NCI-H446 treated with DMSO at 0.1 percent for 48 hours (cell line): ENCODE measurements around the gene KRT36.

ENCODE experiments used
- DNase-seq: peaks from one replicate; lab custom pipeline; 2025; lab: John Stamatoyannopoulos, UW

The KRT36 gene

GRCh38 chr17:41489531-41489930 is at the start of gene KRT36:
Gene KRT36, minus strand, starts transcription at chr17:41489910. Its CDS starts 46 bp downstream, at chr17:41489864.
- DNase-seq = no peak

GRCh38 chr17:41539071-41539492 is 49.4 kb upstream of the KRT36 start:
- no peak for DNase-seq

GRCh38 chr17:41538565-41538991 is 48.9 kb upstream of the KRT36 start:
- no peak for DNase-seq

GRCh38 chr17:41537990-41538389 is 48.3 kb upstream of the KRT36 start:
- DNase-seq = no peak

- DNase-seq = no peak
Measured at GRCh38 chr17:41537614-41537954, 47.9 kb upstream of the KRT36 start.

- no peak for DNase-seq
Measured at GRCh38 chr17:41536741-41537613, 47.3 kb upstream of the KRT36 start.

- no peak for DNase-seq
Measured at GRCh38 chr17:41535764-41536481, 46.2 kb upstream of the KRT36 start.

- no peak for DNase-seq
Measured at GRCh38 chr17:41534899-41535546, 45.3 kb upstream of the KRT36 start.

GRCh38 chr17:41533613-41534012 is 43.9 kb upstream of the KRT36 start:
- no peak for DNase-seq

- no peak for DNase-seq
Measured at GRCh38 chr17:41532947-41533570, 43.3 kb upstream of the KRT36 start.

- DNase-seq = no peak
Measured at GRCh38 chr17:41531993-41532392, 42.3 kb upstream of the KRT36 start.

- DNase-seq = no peak
Measured at GRCh38 chr17:41530062-41531048, 40.6 kb upstream of the KRT36 start.

- no peak for DNase-seq
Measured at GRCh38 chr17:41529491-41529915, 39.8 kb upstream of the KRT36 start.

GRCh38 chr17:41528959-41529353 is 39.2 kb upstream of the KRT36 start:
- DNase-seq = no peak

GRCh38 chr17:41527063-41528023 is 37.6 kb upstream of the KRT36 start:
- DNase-seq = no peak

GRCh38 chr17:41524261-41524660 is 34.6 kb upstream of the KRT36 start:
- DNase-seq = no peak

GRCh38 chr17:41523787-41524186 is 34.1 kb upstream of the KRT36 start:
- DNase-seq = no peak

GRCh38 chr17:41523225-41523593 is 33.5 kb upstream of the KRT36 start:
- DNase-seq = no peak

- DNase-seq = no peak
Measured at GRCh38 chr17:41522301-41523224, 32.9 kb upstream of the KRT36 start.
